K562 (cell line): ENCODE measurements around the gene CYP2J2.

Source experiments
- ADNP ChIP-seq: fragments of 200-800 bp; sonication (Bioruptor generic); IDR thresholded peaks from 2 replicates; pipeline ENCODE4 v1.6.1; 2016; ENCODE audit warnings: missing genetic modification characterization, missing compliant biosample characterization
- CREB1 ChIP-seq, 2 experiments: sonication (generic) in 1 of 2; formaldehyde crosslinking in 1 of 2; IDR thresholded peaks; 2 replicates each; pipeline versions ENCODE4 v1.6.1 to v1.8.0; 2012 to 2022; ENCODE audit warnings: inconsistent platforms in 1 of 2, mild to moderate bottlenecking in 1 of 2, missing genetic modification reagents in 1 of 2, moderate library complexity in 1 of 2
- CTCF ChIP-seq, 3 experiments: IDR thresholded peaks in 2 of 3; conservative IDR thresholded peaks in 1 of 3; 2 replicates each; pipeline ENCODE4 v1.5.1; 2011 to 2012; ENCODE audit warnings: low read length in 3 of 3, mild to moderate bottlenecking in 3 of 3, control low read depth in 2 of 3, improper control_type of control experiment in 1 of 3, inconsistent platforms in 1 of 3, low read depth in 1 of 3, mixed read lengths in 1 of 3, moderate library complexity in 1 of 3; ENCODE audit not compliant: insufficient read depth in 2 of 3
- EP300 ChIP-seq: IDR thresholded peaks from 2 replicates; pipeline ENCODE4 v1.6.1; 2012; ENCODE audit warnings: low read length, improper control_type of control experiment
- IRF9 ChIP-seq: fragments of 450-650 bp; IDR thresholded peaks from 2 replicates; pipeline ENCODE4 v1.6.1; 2016; ENCODE audit warnings: missing biosample characterization, missing genetic modification characterization
- KLF10 ChIP-seq: fragments of 250-450 bp; sonication (Bioruptor Pico); IDR thresholded peaks from 2 replicates; pipeline ENCODE4 v1.6.1; 2021; ENCODE audit warnings: matching md5 sums
- NFIC ChIP-seq: fragments of 450-650 bp; IDR thresholded peaks from 2 replicates; pipeline ENCODE4 v1.6.1; 2017; ENCODE audit warnings: mild to moderate bottlenecking, inconsistent platforms
- PHB2 ChIP-seq: fragments of 450-650 bp; IDR thresholded peaks from 2 replicates; pipeline ENCODE4 v1.6.1; 2017; ENCODE audit warnings: low read depth
- SAFB2 ChIP-seq: fragments of 200-400 bp; formaldehyde crosslinking; IDR thresholded peaks from 2 replicates; pipeline ENCODE4 v1.6.1; 2018; ENCODE audit warnings: borderline replicate concordance, low read length, low read depth, moderate library complexity; ENCODE audit not compliant: severe bottlenecking
- ZBTB33 ChIP-seq: sonication (generic); formaldehyde crosslinking; IDR thresholded peaks from 2 replicates; pipeline ENCODE4 v1.8.1; 2023; ENCODE audit warnings: mild to moderate bottlenecking, missing genetic modification reagents
- TF ChIP-seq, protein P1 (sequence below): sonication (generic); formaldehyde crosslinking; IDR thresholded peaks from 2 replicates; pipeline ENCODE4 v1.4.0; 2020; ENCODE audit warnings: mild to moderate bottlenecking, missing genetic modification reagents

- TF ChIP-seq, protein P1, sequence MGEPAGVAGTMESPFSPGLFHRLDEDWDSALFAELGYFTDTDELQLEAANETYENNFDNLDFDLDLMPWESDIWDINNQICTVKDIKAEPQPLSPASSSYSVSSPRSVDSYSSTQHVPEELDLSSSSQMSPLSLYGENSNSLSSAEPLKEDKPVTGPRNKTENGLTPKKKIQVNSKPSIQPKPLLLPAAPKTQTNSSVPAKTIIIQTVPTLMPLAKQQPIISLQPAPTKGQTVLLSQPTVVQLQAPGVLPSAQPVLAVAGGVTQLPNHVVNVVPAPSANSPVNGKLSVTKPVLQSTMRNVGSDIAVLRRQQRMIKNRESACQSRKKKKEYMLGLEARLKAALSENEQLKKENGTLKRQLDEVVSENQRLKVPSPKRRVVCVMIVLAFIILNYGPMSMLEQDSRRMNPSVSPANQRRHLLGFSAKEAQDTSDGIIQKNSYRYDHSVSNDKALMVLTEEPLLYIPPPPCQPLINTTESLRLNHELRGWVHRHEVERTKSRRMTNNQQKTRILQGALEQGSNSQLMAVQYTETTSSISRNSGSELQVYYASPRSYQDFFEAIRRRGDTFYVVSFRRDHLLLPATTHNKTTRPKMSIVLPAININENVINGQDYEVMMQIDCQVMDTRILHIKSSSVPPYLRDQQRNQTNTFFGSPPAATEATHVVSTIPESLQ (CRISPR knock-in tag) = no peak
- TF ChIP-seq SAFB2 = no peak
- no peak for TF ChIP-seq IRF9 (tag)
- no peak for TF ChIP-seq ZBTB33 (CRISPR knock-in tag)
- no peak for TF ChIP-seq ADNP (tag)
- no peak for TF ChIP-seq NFIC
- no peak for TF ChIP-seq CREB1 (IDR thresholded peaks at IDR 0.05)
- TF ChIP-seq CREB1 (CRISPR knock-in tag; IDR thresholded peaks at IDR 0.05) = no peak
- TF ChIP-seq PHB2 = no peak
- no peak for TF ChIP-seq EP300
- no peak for TF ChIP-seq KLF10 (CRISPR knock-in tag)
- no peak for TF ChIP-seq CTCF (IDR thresholded peaks at IDR 0.05 in 2 of 3, conservative IDR thresholded peaks at IDR 0.05 in 1 of 3; ENCODE audit: insufficient read depth in 2 of 3, low read depth in 1 of 3, low read length in 3 of 3)
Observed at GRCh38 chr1:59919746-59920145, 6.8 kb downstream of the CYP2J2 start.
